Omental fat pad (tissue), 4 donors: ENCODE data around the gene LPIN2. TPM values are rescaled to one million over a fixed set of nuclear protein-coding genes. Genes with fewer than 3 reads are reported as not detected.

Experiments used
- ATAC-seq: fragments of 150-250 bp; one replicate; pipeline ENCODE4 v1.9.1; 2016; ENCODE audit warnings: mild to moderate bottlenecking, moderate library complexity; ENCODE audit not compliant: low FRiP score
- DNase-seq: peaks from one replicate; pipeline ENCODE4 v3.0.0-alpha.2; 2019; ENCODE audit warnings: low spot score
- small RNA-seq: library from RNA; depleted of rRNA; stranded (forward); fragments of <200 nt; gene quantifications from one replicate; pipeline ENCODE3, GENCODE V24; 2016
- total RNA-seq, 4 donors: library from RNA; depleted of rRNA; stranded (reverse); fragments of >200 nt; gene quantifications; one replicate each; pipeline ENCODE4 v1.1.0, GENCODE V29; 2016
- TF ChIP-seq, protein P1 (sequence below), 3 donors: fragments of 450-650 bp; IDR thresholded peaks; one replicate each; pipeline ENCODE4 v1.5.1; 2016 to 2017; ENCODE audit warnings: antibody characterized with exemption in 3 of 3, mild to moderate bottlenecking in 3 of 3, moderate library complexity in 2 of 3

LPIN2 gene
- total RNA-seq, 4 donors from 2014 or later: 21.3 to 35.5 (median 31.7) TPM

DNA sequence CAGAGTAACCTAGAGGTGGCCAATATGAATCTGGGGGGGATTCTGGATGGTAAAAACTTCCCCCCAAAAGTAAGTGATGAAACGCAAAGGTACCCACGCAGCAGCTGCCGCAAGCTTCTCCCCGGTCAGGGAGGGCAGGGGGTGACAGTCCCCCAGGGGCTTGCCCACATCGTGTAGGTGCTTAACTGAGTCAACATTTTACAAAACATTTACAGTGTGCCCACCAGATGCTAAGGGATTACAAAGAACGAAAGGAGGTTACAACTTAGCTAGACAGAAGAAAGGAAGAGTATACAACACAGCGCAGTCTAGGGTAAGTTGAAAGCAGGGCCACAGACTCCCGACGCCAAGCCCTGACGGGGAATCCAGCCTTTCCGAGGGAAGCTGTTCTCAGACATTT, 45.6 kb downstream of the LPIN2 start:
- ATAC-seq: no peak
- TF ChIP-seq, protein P1, sequence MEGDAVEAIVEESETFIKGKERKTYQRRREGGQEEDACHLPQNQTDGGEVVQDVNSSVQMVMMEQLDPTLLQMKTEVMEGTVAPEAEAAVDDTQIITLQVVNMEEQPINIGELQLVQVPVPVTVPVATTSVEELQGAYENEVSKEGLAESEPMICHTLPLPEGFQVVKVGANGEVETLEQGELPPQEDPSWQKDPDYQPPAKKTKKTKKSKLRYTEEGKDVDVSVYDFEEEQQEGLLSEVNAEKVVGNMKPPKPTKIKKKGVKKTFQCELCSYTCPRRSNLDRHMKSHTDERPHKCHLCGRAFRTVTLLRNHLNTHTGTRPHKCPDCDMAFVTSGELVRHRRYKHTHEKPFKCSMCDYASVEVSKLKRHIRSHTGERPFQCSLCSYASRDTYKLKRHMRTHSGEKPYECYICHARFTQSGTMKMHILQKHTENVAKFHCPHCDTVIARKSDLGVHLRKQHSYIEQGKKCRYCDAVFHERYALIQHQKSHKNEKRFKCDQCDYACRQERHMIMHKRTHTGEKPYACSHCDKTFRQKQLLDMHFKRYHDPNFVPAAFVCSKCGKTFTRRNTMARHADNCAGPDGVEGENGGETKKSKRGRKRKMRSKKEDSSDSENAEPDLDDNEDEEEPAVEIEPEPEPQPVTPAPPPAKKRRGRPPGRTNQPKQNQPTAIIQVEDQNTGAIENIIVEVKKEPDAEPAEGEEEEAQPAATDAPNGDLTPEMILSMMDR (IDR thresholded peaks at IDR 0.05): no peak
- no peak for DNase-seq

GRCh38 chr18:2966560-2966959, 46.4 kb downstream of the LPIN2 start:
- TF ChIP-seq, protein P1 (IDR thresholded peaks at IDR 0.05): no peak
- ATAC-seq: no peak
- no peak for DNase-seq

- ATAC-seq (no peak), DNase-seq (no peak)
- TF ChIP-seq, protein P1 (IDR thresholded peaks at IDR 0.05): no peak
Observed at GRCh38 chr18:2965797-2966196, 47.1 kb downstream of the LPIN2 start.

GRCh38 chr18:2964361-2965010, 48.5 kb downstream of the LPIN2 start:
- ATAC-seq (no peak), DNase-seq (no peak)
- TF ChIP-seq, protein P1 (IDR thresholded peaks at IDR 0.05): no peak

Small RNA genes within 50 kb of the gene (small RNA-seq; reads per million reads assigned to genes)
- gene RF00156: not detected

Other genes starting within 250 kb of the LPIN2 start
- 10 to 100 TPM; 33.9 to 56.4 (median 52.9) TPM for gene EMILIN2, start 166.1 kb downstream of the LPIN2 start, total RNA-seq
- 1 to 10 TPM; 2.6 to 8.5 (median 2.9) TPM for gene MYOM1, start 206.8 kb upstream of the LPIN2 start, total RNA-seq
- 100 to 1,000 TPM; 393 to 814 (median 535) TPM for gene MYL12A, start 234.7 kb upstream of the LPIN2 start, total RNA-seq
- 100 to 1,000 TPM; 263 to 352 (median 318) TPM for gene MYL12B, start 249.0 kb upstream of the LPIN2 start, total RNA-seq